ENCODE measurements around the gene APPL2.

GRCh38 chr12:105234197-105234596, 1.8 kb downstream of the APPL2 start:
- TF ChIP-seq, protein P1, sequence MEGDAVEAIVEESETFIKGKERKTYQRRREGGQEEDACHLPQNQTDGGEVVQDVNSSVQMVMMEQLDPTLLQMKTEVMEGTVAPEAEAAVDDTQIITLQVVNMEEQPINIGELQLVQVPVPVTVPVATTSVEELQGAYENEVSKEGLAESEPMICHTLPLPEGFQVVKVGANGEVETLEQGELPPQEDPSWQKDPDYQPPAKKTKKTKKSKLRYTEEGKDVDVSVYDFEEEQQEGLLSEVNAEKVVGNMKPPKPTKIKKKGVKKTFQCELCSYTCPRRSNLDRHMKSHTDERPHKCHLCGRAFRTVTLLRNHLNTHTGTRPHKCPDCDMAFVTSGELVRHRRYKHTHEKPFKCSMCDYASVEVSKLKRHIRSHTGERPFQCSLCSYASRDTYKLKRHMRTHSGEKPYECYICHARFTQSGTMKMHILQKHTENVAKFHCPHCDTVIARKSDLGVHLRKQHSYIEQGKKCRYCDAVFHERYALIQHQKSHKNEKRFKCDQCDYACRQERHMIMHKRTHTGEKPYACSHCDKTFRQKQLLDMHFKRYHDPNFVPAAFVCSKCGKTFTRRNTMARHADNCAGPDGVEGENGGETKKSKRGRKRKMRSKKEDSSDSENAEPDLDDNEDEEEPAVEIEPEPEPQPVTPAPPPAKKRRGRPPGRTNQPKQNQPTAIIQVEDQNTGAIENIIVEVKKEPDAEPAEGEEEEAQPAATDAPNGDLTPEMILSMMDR (IDR thresholded peaks at IDR 0.05) = no peak
- no peak for TF ChIP-seq CREM (CRISPR knock-in tag; IDR thresholded peaks at IDR 0.05)
- no peak for TF ChIP-seq JUN (CRISPR knock-in tag; IDR thresholded peaks at IDR 0.05)
- TF ChIP-seq SP1 (CRISPR knock-in tag; conservative IDR thresholded peaks at IDR 0.05) = no peak
- no peak for TF ChIP-seq ZBTB21 (CRISPR knock-in tag; IDR thresholded peaks at IDR 0.05; ENCODE audit: borderline replicate concordance)
- no peak for TF ChIP-seq NFYB (CRISPR knock-in tag; conservative IDR thresholded peaks at IDR 0.05; ENCODE audit: low read depth)
- TF ChIP-seq FOXP1 (CRISPR knock-in tag; IDR thresholded peaks at IDR 0.05; ENCODE audit: borderline replicate concordance) = no peak
- TF ChIP-seq RORB (CRISPR knock-in tag; IDR thresholded peaks at IDR 0.05) = no peak
- TF ChIP-seq SMAD4 (CRISPR knock-in tag; IDR thresholded peaks at IDR 0.05) = no peak
- TF ChIP-seq ZNF263 (CRISPR knock-in tag; IDR thresholded peaks at IDR 0.05; ENCODE audit: low read depth) = no peak
- no peak for TF ChIP-seq IRF2 (CRISPR knock-in tag; IDR thresholded peaks at IDR 0.05; ENCODE audit: borderline replicate concordance, low read depth)
- no peak for TF ChIP-seq SMAD3 (CRISPR knock-in tag; IDR thresholded peaks at IDR 0.05; ENCODE audit: borderline replicate concordance)
- no peak for TF ChIP-seq CREB1 (CRISPR knock-in tag; IDR thresholded peaks at IDR 0.05)
